ENCODE data around the gene BNIP5. TPM values are rescaled to one million over a fixed set of nuclear protein-coding genes. Genes with fewer than 3 reads are reported as not detected.

The BNIP5 gene
- total and polyA plus RNA-seq, 2 experiments from 2014 or later: 0.12 TPM; not detected in 1

- Histone ChIP-seq H3K27me3 (peaks cover 41% of the 10 kb centered on the region), H3K27ac (no peak overlapping the region), H3K4me1 (ENCODE audit: low read depth) (no peaks in the 10 kb centered on the region), H3K4me3 (no peak overlapping the region), H3K9me3 (ENCODE audit: low read depth) (no peaks in the 10 kb centered on the region), H3K36me3 (no peaks in the 10 kb centered on the region)
- TF ChIP-seq, protein P1, sequence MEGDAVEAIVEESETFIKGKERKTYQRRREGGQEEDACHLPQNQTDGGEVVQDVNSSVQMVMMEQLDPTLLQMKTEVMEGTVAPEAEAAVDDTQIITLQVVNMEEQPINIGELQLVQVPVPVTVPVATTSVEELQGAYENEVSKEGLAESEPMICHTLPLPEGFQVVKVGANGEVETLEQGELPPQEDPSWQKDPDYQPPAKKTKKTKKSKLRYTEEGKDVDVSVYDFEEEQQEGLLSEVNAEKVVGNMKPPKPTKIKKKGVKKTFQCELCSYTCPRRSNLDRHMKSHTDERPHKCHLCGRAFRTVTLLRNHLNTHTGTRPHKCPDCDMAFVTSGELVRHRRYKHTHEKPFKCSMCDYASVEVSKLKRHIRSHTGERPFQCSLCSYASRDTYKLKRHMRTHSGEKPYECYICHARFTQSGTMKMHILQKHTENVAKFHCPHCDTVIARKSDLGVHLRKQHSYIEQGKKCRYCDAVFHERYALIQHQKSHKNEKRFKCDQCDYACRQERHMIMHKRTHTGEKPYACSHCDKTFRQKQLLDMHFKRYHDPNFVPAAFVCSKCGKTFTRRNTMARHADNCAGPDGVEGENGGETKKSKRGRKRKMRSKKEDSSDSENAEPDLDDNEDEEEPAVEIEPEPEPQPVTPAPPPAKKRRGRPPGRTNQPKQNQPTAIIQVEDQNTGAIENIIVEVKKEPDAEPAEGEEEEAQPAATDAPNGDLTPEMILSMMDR (IDR thresholded peaks at IDR 0.05; ENCODE audit: low read depth, low read length): no peak
- no peak for DNase-seq (ENCODE audit: low read depth in 1 of 2, low spot score in 1 of 2)
Observed at GRCh38 chr6:36283608-36284007, 53.1 kb downstream of the BNIP5 start.

- Histone ChIP-seq H3K4me1 (ENCODE audit: low read depth) (no peaks in the 10 kb centered on the region), H3K36me3 (no peaks in the 10 kb centered on the region), H3K27ac (no peak overlapping the region), H3K4me3 (no peak overlapping the region), H3K27me3 (peaks cover 38% of the 10 kb centered on the region), H3K9me3 (ENCODE audit: low read depth) (no peaks in the 10 kb centered on the region)
- TF ChIP-seq, protein P1 (IDR thresholded peaks at IDR 0.05; ENCODE audit: low read depth, low read length): no peak
- no peak for DNase-seq (ENCODE audit: low read depth in 1 of 2, low spot score in 1 of 2)
Observed at GRCh38 chr6:36280983-36281382, 55.7 kb downstream of the BNIP5 start.

DNA sequence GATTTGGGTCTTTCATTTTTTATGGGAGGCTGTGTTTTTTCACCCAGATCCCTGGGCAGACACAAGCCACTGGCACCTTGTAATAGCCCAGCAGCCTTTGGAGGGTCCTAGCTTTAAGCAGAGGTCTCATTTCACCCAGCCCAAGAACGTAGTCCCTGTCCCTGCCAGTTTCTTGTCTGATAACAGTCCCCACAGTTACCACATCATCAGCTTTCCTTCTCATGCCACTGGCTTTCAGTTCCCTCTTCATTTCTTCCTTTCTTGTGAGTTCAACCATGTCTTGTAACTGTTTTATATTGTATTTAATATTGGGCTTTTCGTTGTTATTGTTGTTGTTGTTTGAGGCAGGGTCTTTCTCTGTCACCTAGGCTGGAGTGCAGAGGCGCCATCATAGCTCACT is 56.2 kb downstream of the BNIP5 start:
- Histone ChIP-seq H3K4me3 (no peak overlapping the region), H3K27ac (no peak overlapping the region), H3K36me3 (no peaks in the 10 kb centered on the region), H3K9me3 (ENCODE audit: low read depth) (no peaks in the 10 kb centered on the region), H3K27me3 (peaks cover 32% of the 10 kb centered on the region), H3K4me1 (ENCODE audit: low read depth) (no peaks in the 10 kb centered on the region)
- TF ChIP-seq, protein P1 (IDR thresholded peaks at IDR 0.05; ENCODE audit: low read depth, low read length): no peak
- no peak for DNase-seq (ENCODE audit: low read depth in 1 of 2, low spot score in 1 of 2)

GRCh38 chr6:36277946-36278470 is 58.7 kb downstream of the BNIP5 start:
- no peak for DNase-seq (ENCODE audit: low read depth in 1 of 2, low spot score in 1 of 2)
- H3K27ac ChIP-seq: no peak overlapping the region
- TF ChIP-seq, protein P1 (IDR thresholded peaks at IDR 0.05; ENCODE audit: low read depth, low read length): no peak
- H3K36me3 ChIP-seq: no peaks in the 10 kb centered on the region
- no peak overlapping the region for H3K4me3 ChIP-seq
- H3K27me3 ChIP-seq: peaks cover 9% of the 10 kb centered on the region
- no peaks in the 10 kb centered on the region for H3K4me1 ChIP-seq (ENCODE audit: low read depth)
- no peaks in the 10 kb centered on the region for H3K9me3 ChIP-seq (ENCODE audit: low read depth)

DNA sequence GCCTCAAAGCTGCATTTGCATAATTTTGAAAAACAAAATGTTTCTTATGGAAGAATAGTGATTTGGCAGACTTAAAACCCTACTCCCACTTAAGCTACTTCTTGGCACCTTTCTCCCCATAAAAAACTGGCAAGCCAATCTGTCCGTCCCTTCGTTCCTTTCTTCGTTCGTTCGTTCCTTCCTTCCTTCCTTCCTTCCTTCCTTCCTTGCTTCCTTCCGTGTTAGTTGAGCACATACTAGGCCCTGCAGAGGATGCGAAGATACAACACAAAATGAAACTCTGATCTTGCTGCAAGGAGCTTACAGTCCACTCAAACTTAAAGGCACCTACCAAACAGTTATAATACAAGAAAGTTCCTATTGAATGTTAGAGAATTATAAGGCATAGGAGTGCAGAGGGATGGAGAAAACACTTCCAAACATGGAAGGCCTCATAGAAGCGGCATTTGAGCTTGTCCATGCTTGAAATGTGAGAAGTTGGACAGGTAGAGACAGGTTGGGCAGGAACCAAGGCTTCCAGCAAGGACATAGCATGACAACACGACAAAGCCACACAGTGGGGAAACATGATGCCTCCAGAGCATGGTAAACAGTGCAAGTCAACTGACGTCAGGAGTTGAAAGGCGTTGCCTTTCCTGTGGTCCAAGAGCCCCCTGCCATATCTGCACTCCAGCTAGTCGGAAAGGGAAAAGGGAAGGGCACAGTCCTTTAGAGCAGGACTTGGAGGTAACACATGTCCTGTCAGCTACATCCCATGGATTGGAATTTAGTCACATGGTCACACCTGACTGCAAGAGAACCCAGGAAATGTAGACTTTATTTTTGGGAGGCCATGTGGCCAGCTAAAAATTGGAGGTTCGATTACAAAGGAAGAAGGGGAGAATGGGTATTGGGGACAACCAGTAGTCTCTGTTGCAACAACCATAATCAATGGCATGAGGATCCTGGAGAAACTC is 59.8 kb downstream of the BNIP5 start:
- no peaks in the 10 kb centered on the region for H3K36me3 ChIP-seq

More for the DNA sequence above, 59.8 kb downstream of the BNIP5 start:
- H3K4me3 ChIP-seq: no peak overlapping the region
- TF ChIP-seq, protein P1 (IDR thresholded peaks at IDR 0.05; ENCODE audit: low read depth, low read length): no peak
- H3K27me3 ChIP-seq: no peaks in the 10 kb centered on the region
- H3K9me3 ChIP-seq (ENCODE audit: low read depth): no peaks in the 10 kb centered on the region
- no peak for DNase-seq (ENCODE audit: low read depth in 1 of 2, low spot score in 1 of 2)
- no peaks in the 10 kb centered on the region for H3K4me1 ChIP-seq (ENCODE audit: low read depth)
- H3K27ac ChIP-seq: no peak overlapping the region
